GM23338 (cell line): ENCODE data around the gene PPP2R2B. TPM values are rescaled to one million over a fixed set of nuclear protein-coding genes. Genes with fewer than 3 reads are reported as not detected.

Experiments
- ATAC-seq: fragments of 200-7000 bp; cut with Tn5 transposase; 3 replicates; pipeline ENCODE4 v1.9.1; 2020
- DNase-seq: peaks from one replicate; pipeline ENCODE4 v3.0.0-alpha.2; 2015; ENCODE audit warnings: low spot score
- H2AFZ ChIP-seq: fragments of 200-600 bp; sonication (generic); 2 replicates; pipeline ENCODE4 v1.8.0; 2016; ENCODE audit warnings: antibody characterized with exemption, mild to moderate bottlenecking, moderate library complexity
- H3F3A ChIP-seq: fragments of 200-600 bp; sonication (generic); replicated peaks from 2 replicates; pipeline ENCODE4 v1.8.0; 2017; ENCODE audit warnings: antibody characterized with exemption, mixed run types, low read depth
- H3K27ac ChIP-seq: fragments of 200-600 bp; sonication (generic); 2 replicates; pipeline ENCODE4 v1.6.1; 2016; ENCODE audit warnings: low read depth
- H3K27me3 ChIP-seq: fragments of 200-600 bp; sonication (generic); 2 replicates; pipeline ENCODE4 v1.8.0; 2016; ENCODE audit warnings: mild to moderate bottlenecking, mixed run types, moderate library complexity; ENCODE audit not compliant: insufficient read depth
- H3K36me3 ChIP-seq: fragments of 200-600 bp; sonication (generic); 2 replicates; pipeline ENCODE4 v1.8.0; 2016; ENCODE audit warnings: mild to moderate bottlenecking; ENCODE audit not compliant: insufficient read depth
- H3K4me1 ChIP-seq: fragments of 200-600 bp; sonication (generic); 2 replicates; pipeline ENCODE4 v1.8.0; 2016; ENCODE audit warnings: mild to moderate bottlenecking, moderate library complexity; ENCODE audit not compliant: insufficient read depth
- H3K4me2 ChIP-seq: fragments of 200-600 bp; sonication (generic); 2 replicates; pipeline ENCODE4 v1.7.1; 2017; ENCODE audit warnings: mixed run types
- H3K4me3 ChIP-seq: fragments of 200-600 bp; sonication (generic); 2 replicates; pipeline ENCODE4 v1.6.1; 2016; ENCODE audit warnings: mixed run types
- H3K79me2 ChIP-seq: fragments of 200-600 bp; sonication (generic); replicated peaks from 2 replicates; pipeline ENCODE4 v1.8.0; 2017; ENCODE audit warnings: mild to moderate bottlenecking; ENCODE audit not compliant: insufficient read depth
- H3K9me2 ChIP-seq: fragments of 200-600 bp; sonication (generic); 2 replicates; pipeline ENCODE4 v1.8.0; 2017; ENCODE audit not compliant: insufficient read depth
- H4K20me1 ChIP-seq: fragments of 200-600 bp; sonication (generic); replicated peaks from 2 replicates; pipeline ENCODE4 v1.8.0; 2017; ENCODE audit warnings: mild to moderate bottlenecking; ENCODE audit not compliant: insufficient read depth
- H3K27ac Mint-ChIP-seq: 2 replicates; pipeline ENCODE4 v1.8.0; 2020; ENCODE audit warnings: inconsistent platforms, mild to moderate bottlenecking, moderate library complexity, mixed read lengths
- H3K27me3 Mint-ChIP-seq: 3 replicates; pipeline ENCODE4 v1.8.0; 2022; ENCODE audit warnings: low read depth, mild to moderate bottlenecking, moderate library complexity, mixed read lengths, inconsistent platforms; ENCODE audit not compliant: insufficient read depth, poor library complexity
- H3K36me3 Mint-ChIP-seq: 3 replicates; pipeline ENCODE4 v1.8.0; 2021; ENCODE audit warnings: low read depth, mild to moderate bottlenecking, inconsistent platforms, moderate library complexity, mixed read lengths
- H3K4me1 Mint-ChIP-seq: 3 replicates; pipeline ENCODE4 v1.8.0; 2020; ENCODE audit warnings: mild to moderate bottlenecking, inconsistent platforms, mixed read lengths
- H3K4me3 Mint-ChIP-seq: 3 replicates; pipeline ENCODE4 v1.8.0; 2021; ENCODE audit warnings: moderate library complexity, mild to moderate bottlenecking, inconsistent platforms, mixed read lengths
- H3K9me3 Mint-ChIP-seq: 3 replicates; pipeline ENCODE4 v1.8.0; 2020; ENCODE audit warnings: moderate library complexity, mild to moderate bottlenecking, inconsistent platforms, mixed read lengths
- CTCF ChIP-seq, 2 experiments: fragments of 200-600 bp in 1 of 2; sonication (generic) in 1 of 2; conservative IDR thresholded peaks; 2 replicates each; pipeline versions ENCODE4 v1.5.1 to v1.6.1; 2016 to 2017; ENCODE audit warnings: antibody characterized with exemption in 2 of 2, low read depth in 2 of 2, mild to moderate bottlenecking in 2 of 2, moderate library complexity in 1 of 2
- JUNB ChIP-seq: IDR thresholded peaks from one replicate; pipeline ENCODE4 v1.6.1; 2016; ENCODE audit warnings: antibody characterized with exemption; ENCODE audit not compliant: unreplicated experiment
- polyA plus RNA-seq: library from polyadenylated mRNA; unstranded; fragments of >200 nt; fragmentation: Nextera tagmentation; extraction: Ambion mirVana; gene quantifications from 2 replicates; pipeline ENCODE4 v1.2.1, GENCODE V29; 2016
- small RNA-seq: library from RNA; depleted of rRNA; stranded (forward); fragments of <200 nt; gene quantifications from one replicate; pipeline ENCODE3, GENCODE V24; 2014; ENCODE audit warnings: low replicate concordance
- total RNA-seq: library from RNA; depleted of rRNA; stranded (reverse); fragments of >200 nt; shearing (Covaris generic); gene quantifications from 2 replicates; pipeline ENCODE4 v1.2.3, GENCODE V29; 2014

Gene PPP2R2B
- total and polyA plus RNA-seq, 2 experiments from 2014 or later: 21.3 to 33.9 TPM

GRCh38 chr5:146533260-146533857 is 345.2 kb downstream of the PPP2R2B start:
- no peak overlapping the region for H3K4me2 ChIP-seq
- H4K20me1 ChIP-seq: no peaks in the 10 kb centered on the region
- peaks cover 6% of the 10 kb centered on the region for H3K27me3 Mint-ChIP-seq
- peaks cover 15% of the 10 kb centered on the region for H3K4me1 Mint-ChIP-seq
- H3K27me3 ChIP-seq: no peaks in the 10 kb centered on the region
- H3K4me3 ChIP-seq: no peak overlapping the region
- no peaks in the 10 kb centered on the region for H3F3A ChIP-seq
- ATAC-seq: peak; percentile 96
- peak; percentile 95 to 96 for TF ChIP-seq CTCF (conservative IDR thresholded peaks at IDR 0.05; ENCODE audit: low read depth in 2 of 2)
- TF ChIP-seq JUNB: no peak
- H3K4me3 Mint-ChIP-seq: no peak overlapping the region
- H3K36me3 Mint-ChIP-seq: no peaks in the 10 kb centered on the region
- H3K4me1 ChIP-seq: peaks cover 10% of the 10 kb centered on the region
- H3K27ac ChIP-seq: no peak overlapping the region
- DNase-seq: peak; percentile 91
- no peaks in the 10 kb centered on the region for H3K9me3 Mint-ChIP-seq
- peak overlapping the region; percentile 66; the same call in 1 of the 2 replicates for H3K27ac Mint-ChIP-seq
- no peak overlapping the region for H2AFZ ChIP-seq
- H3K36me3 ChIP-seq: no peaks in the 10 kb centered on the region
- H3K79me2 ChIP-seq: no peaks in the 10 kb centered on the region
- no peaks in the 10 kb centered on the region for H3K9me2 ChIP-seq

Small RNA genes lying within 50 kb of the gene (small RNA-seq; reads per million reads assigned to genes)
- not detected for gene RN7SL791P
